Peyer's patch (tissue), 4 donors: ENCODE measurements around the gene TRMT2A. TPM values are rescaled to one million over a fixed set of nuclear protein-coding genes. Genes with fewer than 3 reads are reported as not detected.
"Not testable (repeated sequence)": the region's sequence is repeated elsewhere in the genome, so short reads cannot be mapped to it uniquely, and the experiment has no call there.

Source experiments
- DNase-seq, 3 donors: peaks; one replicate each; pipeline ENCODE4 v3.0.0-alpha.2; 2017 to 2019
- H3K27ac ChIP-seq, 4 donors: fragments of 200-600 bp; sonication (generic); one replicate each; pipeline ENCODE4 v1.5.1; 2016 to 2019
- H3K27me3 ChIP-seq, 2 donors: fragments of 200-600 bp; sonication (generic); one replicate each; pipeline ENCODE4 v1.5.1; 2019
- H3K36me3 ChIP-seq, 3 donors: fragments of 200-600 bp; sonication (generic); one replicate each; pipeline ENCODE4 v1.5.1; 2016 to 2019
- H3K4me1 ChIP-seq, 4 donors: fragments of 200-600 bp; sonication (generic); one replicate each; pipeline ENCODE4 v1.5.1; 2016 to 2019
- H3K4me3 ChIP-seq, 4 donors: fragments of 200-600 bp; sonication (generic); 1 replicate in 3 of 4; 2 replicates in 1 of 4; pipeline ENCODE4 v1.5.1; 2016 to 2019; ENCODE audit warnings: mild to moderate bottlenecking in 1 of 4
- H3K9me3 ChIP-seq, 4 donors: fragments of 200-600 bp; sonication (generic); one replicate each; pipeline ENCODE4 v1.5.1; 2016 to 2019; ENCODE audit warnings: mild to moderate bottlenecking in 1 of 4
- CTCF ChIP-seq, 6 experiments: fragments of 450-650 bp in 4 of 6; fragments of 200-600 bp in 2 of 6; sonication (generic) in 1 of 6; IDR thresholded peaks; one replicate each; pipeline ENCODE4 v1.5.1; 2017 to 2019; ENCODE audit warnings: antibody characterized with exemption in 6 of 6, mild to moderate bottlenecking in 3 of 6, moderate library complexity in 1 of 6
- POLR2A ChIP-seq, 2 donors: fragments of 450-650 bp; IDR thresholded peaks; one replicate each; pipeline ENCODE4 v1.5.1; 2017; ENCODE audit warnings: antibody characterized with exemption in 2 of 2, mild to moderate bottlenecking in 2 of 2, moderate library complexity in 2 of 2
- total RNA-seq, 4 donors: library from RNA; depleted of rRNA; stranded (reverse); fragments of >200 nt; gene quantifications; one replicate each; pipeline ENCODE4 v1.1.0, GENCODE V29; 2016

The TRMT2A gene
- total RNA-seq, 4 donors from 2014 or later, result 26.8 to 134 (median 86.9) TPM

GRCh38 chr22:20160041-20160440 lies 43.0 kb upstream of the TRMT2A start:
- no peak for DNase-seq
- TF ChIP-seq CTCF (IDR thresholded peaks at IDR 0.05) (no peak), POLR2A (IDR thresholded peaks at IDR 0.05) (no peak)
- no peaks in the 10 kb centered on the region for H3K36me3 ChIP-seq
- H3K9me3 ChIP-seq, result no peaks in the 10 kb centered on the region
- no peak overlapping the region for H3K4me3 ChIP-seq
- no peak overlapping the region for H3K27ac ChIP-seq
- no peaks in the 10 kb centered on the region for H3K4me1 ChIP-seq
- no peaks in the 10 kb centered on the region for H3K27me3 ChIP-seq

GRCh38 chr22:20159531-20159930 lies 42.5 kb upstream of the TRMT2A start:
- not testable (repeated sequence) for H3K27me3 ChIP-seq, H3K4me3 ChIP-seq

GRCh38 chr22:20159076-20159475 lies 42.0 kb upstream of the TRMT2A start:
- no peak overlapping the region for H3K27ac ChIP-seq
- H3K9me3 ChIP-seq, result no peaks in the 10 kb centered on the region
- TF ChIP-seq CTCF (IDR thresholded peaks at IDR 0.05) (no peak), POLR2A (IDR thresholded peaks at IDR 0.05) (no peak)
- H3K27me3 ChIP-seq, result no peaks in the 10 kb centered on the region
- H3K4me3 ChIP-seq, result no peak overlapping the region
- H3K4me1 ChIP-seq, result no peaks in the 10 kb centered on the region
- DNase-seq, result no peak
- H3K36me3 ChIP-seq, result no peaks in the 10 kb centered on the region

More at GRCh38 chr22:20159531-20159930, 42.5 kb upstream of the TRMT2A start:
- H3K4me1 ChIP-seq, H3K9me3 ChIP-seq, H3K36me3 ChIP-seq, DNase-seq, H3K27ac ChIP-seq: not testable (repeated sequence)

GRCh38 chr22:20158391-20159036 lies 41.5 kb upstream of the TRMT2A start:
- H3K4me1 ChIP-seq, result no peaks in the 10 kb centered on the region
- no peaks in the 10 kb centered on the region for H3K36me3 ChIP-seq
- H3K4me3 ChIP-seq, result no peak overlapping the region
- no peak for DNase-seq
- no peak overlapping the region for H3K27ac ChIP-seq
- TF ChIP-seq CTCF (IDR thresholded peaks at IDR 0.05), result no peak
- TF ChIP-seq POLR2A (IDR thresholded peaks at IDR 0.05), result no peak
- H3K9me3 ChIP-seq, result no peaks in the 10 kb centered on the region
- H3K27me3 ChIP-seq, result no peaks in the 10 kb centered on the region

GRCh38 chr22:20157430-20158183 lies 40.6 kb upstream of the TRMT2A start:
- H3K9me3 ChIP-seq, result no peaks in the 10 kb centered on the region
- H3K36me3 ChIP-seq, result no peaks in the 10 kb centered on the region
- H3K27me3 ChIP-seq, result no peaks in the 10 kb centered on the region
- no peak overlapping the region for H3K27ac ChIP-seq
- no peaks in the 10 kb centered on the region for H3K4me1 ChIP-seq
- H3K4me3 ChIP-seq, result no peak overlapping the region
- no peak for TF ChIP-seq CTCF (IDR thresholded peaks at IDR 0.05)
- no peak for TF ChIP-seq POLR2A (IDR thresholded peaks at IDR 0.05)
- no peak for DNase-seq

- peak in 1 of 2 donors; percentile 35 for TF ChIP-seq POLR2A (IDR thresholded peaks at IDR 0.05)
- peak; percentile 96 to 100 (median 99) for TF ChIP-seq CTCF (IDR thresholded peaks at IDR 0.05)
- H3K36me3 ChIP-seq, result no peaks in the 10 kb centered on the region
- H3K27ac ChIP-seq, result no peak overlapping the region
- DNase-seq, result peak; percentile 89 to 95 (median 89)
- no peaks in the 10 kb centered on the region for H3K27me3 ChIP-seq
- H3K4me3 ChIP-seq, result no peak overlapping the region
- H3K9me3 ChIP-seq, result no peaks in the 10 kb centered on the region
- no peaks in the 10 kb centered on the region for H3K4me1 ChIP-seq
Observed at GRCh38 chr22:20156611-20157429, 39.8 kb upstream of the TRMT2A start.
